ENCODE measurements around the gene B4GALT1.

B4GALT1 gene

GRCh38 chr9:33198165-33198564 lies 31.0 kb upstream of the B4GALT1 start:
- Histone ChIP-seq H3K9me3 (replicated peaks; ENCODE audit: insufficient read depth, low read length) (no peaks in the 10 kb centered on the region), H2AFZ (ENCODE audit: low read length) (no peak overlapping the region), H3K27ac (ENCODE audit: low read length) (no peak overlapping the region), H3F3A (ENCODE audit: insufficient read depth, low read length) (peaks cover 13% of the 10 kb centered on the region), H3K4me1 (ENCODE audit: low read length) (peaks cover 18% of the 10 kb centered on the region), H4K20me1 (ENCODE audit: insufficient read depth, low read length) (no peaks in the 10 kb centered on the region), H3K4me3 (ENCODE audit: low read length) (no peak overlapping the region), H3K36me3 (replicated peaks; ENCODE audit: insufficient read depth, low read length) (no peaks in the 10 kb centered on the region), H3K4me2 (ENCODE audit: low read depth, low read length) (no peak overlapping the region), H3K79me2 (ENCODE audit: low read length) (no peaks in the 10 kb centered on the region), H3K9ac (ENCODE audit: low read length) (no peak overlapping the region), H3K9me2 (replicated peaks; ENCODE audit: insufficient read depth, low read length) (no peaks in the 10 kb centered on the region), H3K27me3 (replicated peaks; ENCODE audit: insufficient read depth, low read length) (no peaks in the 10 kb centered on the region)
- no peak for DNase-seq
- TF ChIP-seq CTCF (IDR thresholded peaks at IDR 0.05; ENCODE audit: low read length), result no peak
- TF ChIP-seq EZH2phosphoT487 (IDR thresholded peaks at IDR 0.05; ENCODE audit: low read length), result no peak
- no peak for TF ChIP-seq EZH2 (optimal IDR thresholded peaks at IDR 0.05; ENCODE audit: low read depth, low read length)

- H3K27ac ChIP-seq (ENCODE audit: low read length), result no peak overlapping the region
- TF ChIP-seq EZH2phosphoT487 (IDR thresholded peaks at IDR 0.05; ENCODE audit: low read length) (no peak), EZH2 (optimal IDR thresholded peaks at IDR 0.05; ENCODE audit: low read depth, low read length) (no peak), CTCF (IDR thresholded peaks at IDR 0.05; ENCODE audit: low read length) (no peak)
- no peak for DNase-seq
Measured at GRCh38 chr9:33197279-33198152, 30.4 kb upstream of the B4GALT1 start.

GRCh38 chr9:33196736-33197135 lies 29.6 kb upstream of the B4GALT1 start:
- no peak overlapping the region for H2AFZ ChIP-seq (ENCODE audit: low read length)
- H3K9ac ChIP-seq (ENCODE audit: low read length), result no peak overlapping the region
- H3K79me2 ChIP-seq (ENCODE audit: low read length), result no peaks in the 10 kb centered on the region
- H3K27me3 ChIP-seq (replicated peaks; ENCODE audit: insufficient read depth, low read length), result no peaks in the 10 kb centered on the region
- peaks cover 3% of the 10 kb centered on the region for H3K4me1 ChIP-seq (ENCODE audit: low read length)
- peaks cover under 1% of the 10 kb centered on the region; the same call in 1 of the 2 replicates for H3F3A ChIP-seq (ENCODE audit: insufficient read depth, low read length)
- TF ChIP-seq EZH2phosphoT487 (IDR thresholded peaks at IDR 0.05; ENCODE audit: low read length) (no peak), EZH2 (optimal IDR thresholded peaks at IDR 0.05; ENCODE audit: low read depth, low read length) (no peak), CTCF (IDR thresholded peaks at IDR 0.05; ENCODE audit: low read length) (no peak)
- H3K4me2 ChIP-seq (ENCODE audit: low read depth, low read length), result no peak overlapping the region
- no peak overlapping the region for H3K4me3 ChIP-seq (ENCODE audit: low read length)
- H3K9me3 ChIP-seq (replicated peaks; ENCODE audit: insufficient read depth, low read length), result no peaks in the 10 kb centered on the region
- no peaks in the 10 kb centered on the region for H3K36me3 ChIP-seq (replicated peaks; ENCODE audit: insufficient read depth, low read length)
- no peak for DNase-seq
- no peaks in the 10 kb centered on the region for H3K9me2 ChIP-seq (replicated peaks; ENCODE audit: insufficient read depth, low read length)
- no peaks in the 10 kb centered on the region for H4K20me1 ChIP-seq (ENCODE audit: insufficient read depth, low read length)
- no peak overlapping the region for H3K27ac ChIP-seq (ENCODE audit: low read length)

More at GRCh38 chr9:33197279-33198152, 30.4 kb upstream of the B4GALT1 start:
- Histone ChIP-seq H3K79me2 (ENCODE audit: low read length) (no peaks in the 10 kb centered on the region), H3K4me3 (ENCODE audit: low read length) (no peak overlapping the region), H3K36me3 (replicated peaks; ENCODE audit: insufficient read depth, low read length) (no peaks in the 10 kb centered on the region), H4K20me1 (ENCODE audit: insufficient read depth, low read length) (no peaks in the 10 kb centered on the region), H3F3A (ENCODE audit: insufficient read depth, low read length) (peaks cover 8% of the 10 kb centered on the region; the same call in 1 of the 2 replicates), H2AFZ (ENCODE audit: low read length) (0 out of 2 replicates have a peak overlapping the region, but pooled peaks have one; percentile 18), H3K9me2 (replicated peaks; ENCODE audit: insufficient read depth, low read length) (no peaks in the 10 kb centered on the region), H3K27me3 (replicated peaks; ENCODE audit: insufficient read depth, low read length) (no peaks in the 10 kb centered on the region), H3K9ac (ENCODE audit: low read length) (no peak overlapping the region), H3K9me3 (replicated peaks; ENCODE audit: insufficient read depth, low read length) (no peaks in the 10 kb centered on the region), H3K4me1 (ENCODE audit: low read length) (peaks cover 11% of the 10 kb centered on the region), H3K4me2 (ENCODE audit: low read depth, low read length) (no peak overlapping the region)
